H1 (cell line): ENCODE measurements around the gene RAB35. TPM values are rescaled to one million over a fixed set of nuclear protein-coding genes. Genes with fewer than 3 reads are reported as not detected.
A peak's percentile ranks its signal among the peaks of the same experiment; 100 is the strongest.

Experiments
- CTCF ChIA-PET: fragments of 300-600 bp; sonication (Branson Sonifier 250); formaldehyde crosslinking; loops from one replicate; lab custom pipeline; 2021; ENCODE audit not compliant: partially characterized antibody; lab: Charles Lee
- POLR2A ChIA-PET: fragments of 300-600 bp; sonication (Branson Sonifier 250); formaldehyde crosslinking; loops from one replicate; lab custom pipeline; 2021; ENCODE audit warnings: inconsistent platforms; ENCODE audit not compliant: partially characterized antibody; lab: Charles Lee
- DNase-seq, 2 experiments: peaks; one replicate each; pipeline versions ENCODE4 v3.0.0 to v3.0.0-alpha.2; 2010 to 2022; ENCODE audit warnings: low spot score in 2 of 2, low read depth in 1 of 2, mixed read lengths in 1 of 2
- FAIRE-seq: peaks from 2 replicates; lab custom pipeline; 2011; peaks lifted over from hg19 to GRCh38; lab: Jason Lieb, UNC
- H2AFZ ChIP-seq: 2 replicates; pipeline ENCODE4 v1.8.1; 2012; ENCODE audit warnings: low read length, inconsistent platforms
- H2AK5ac ChIP-seq: 2 replicates; pipeline ENCODE4 v1.6.1; 2013; ENCODE audit warnings: low read depth, low read length
- H2BK120ac ChIP-seq: replicated peaks from 2 replicates; pipeline ENCODE3; 2013; ENCODE audit warnings: low read depth, low read length, inconsistent platforms
- H2BK12ac ChIP-seq: 2 replicates; pipeline ENCODE4 v1.6.1; 2013; ENCODE audit warnings: low read depth, low read length
- H2BK15ac ChIP-seq: 2 replicates; pipeline ENCODE4 v1.6.1; 2013; ENCODE audit warnings: low read length
- H2BK20ac ChIP-seq: 2 replicates; pipeline ENCODE4 v1.6.1; 2013; ENCODE audit warnings: low read length
- H2BK5ac ChIP-seq: 2 replicates; pipeline ENCODE4 v1.6.1; 2013; ENCODE audit warnings: low read depth, low read length
- H3K14ac ChIP-seq: 2 replicates; pipeline ENCODE4 v1.6.1; 2013; ENCODE audit warnings: inconsistent platforms; ENCODE audit not compliant: insufficient read length
- H3K18ac ChIP-seq: 2 replicates; pipeline ENCODE4 v1.6.1; 2013; ENCODE audit warnings: low read length; ENCODE audit errors: extremely low read depth
- H3K23ac ChIP-seq: 2 replicates; pipeline ENCODE4 v1.6.1; 2013; ENCODE audit warnings: inconsistent platforms; ENCODE audit not compliant: insufficient read length
- H3K23me2 ChIP-seq: 2 replicates; pipeline ENCODE4 v1.6.1; 2013; ENCODE audit warnings: low read depth, low read length
- H3K27ac ChIP-seq: 2 replicates; pipeline ENCODE4 v1.6.1; 2011; ENCODE audit warnings: low read depth, low read length, inconsistent platforms
- H3K27me3 ChIP-seq, 4 experiments: replicated peaks in 1 of 4; 1 replicate in 1 of 4; 2 replicates in 3 of 4; pipeline versions ENCODE4 v1.6.1 to v1.8.1; 2011 to 2013; ENCODE audit warnings: low read length in 3 of 4, mild to moderate bottlenecking in 3 of 4, inconsistent platforms in 2 of 4, mixed read lengths in 2 of 4, moderate library complexity in 1 of 4; ENCODE audit not compliant: control insufficient read depth in 3 of 4, insufficient read depth in 3 of 4; ENCODE audit errors: extremely low read depth in 1 of 4
- H3K36me3 ChIP-seq, 4 experiments: 2 replicates each; pipeline versions ENCODE4 v1.6.1 to v1.8.1; 2011 to 2013; ENCODE audit warnings: mild to moderate bottlenecking in 4 of 4, low read length in 3 of 4, moderate library complexity in 2 of 4, control low read depth in 1 of 4, inconsistent platforms in 1 of 4; ENCODE audit not compliant: insufficient read depth in 4 of 4, control insufficient read depth in 2 of 4
- H3K4ac ChIP-seq: replicated peaks from 2 replicates; pipeline ENCODE3; 2013; ENCODE audit warnings: low read length, low read depth, mixed read lengths, inconsistent platforms; ENCODE audit not compliant: insufficient read length
- H3K4me1 ChIP-seq, 4 experiments: replicated peaks in 1 of 4; 1 replicate in 1 of 4; 2 replicates in 3 of 4; pipeline versions ENCODE4 v1.6.1 to v1.8.1; 2011 to 2013; ENCODE audit warnings: low read length in 3 of 4, inconsistent platforms in 2 of 4, mixed read lengths in 1 of 4; ENCODE audit not compliant: insufficient read depth in 4 of 4, control insufficient read depth in 3 of 4
- H3K4me2 ChIP-seq, 2 experiments: 2 replicates each; pipeline versions ENCODE4 v1.6.1 to v1.8.1; 2011 to 2013; ENCODE audit warnings: low read depth in 2 of 2, low read length in 2 of 2, control low read depth in 1 of 2, inconsistent platforms in 1 of 2, mild to moderate bottlenecking in 1 of 2; ENCODE audit not compliant: insufficient read depth in 1 of 2
- H3K4me3 ChIP-seq, 4 experiments: fragments of 200-600, 300-600 bp in 1 of 4; sonication (generic), shearing (Covaris generic), sonication (Bioruptor Twin) in 1 of 4; 2 replicates each; pipeline versions ENCODE4 v1.5.1 to v1.8.1; 2011 to 2016; ENCODE audit warnings: low read length in 4 of 4, low read depth in 3 of 4, control low read depth in 2 of 4, inconsistent platforms in 2 of 4, mild to moderate bottlenecking in 2 of 4, mixed read lengths in 1 of 4, moderate library complexity in 1 of 4; ENCODE audit not compliant: insufficient read depth in 2 of 4; ENCODE audit errors: extremely low read depth in 1 of 4
- H3K56ac ChIP-seq: replicated peaks from 2 replicates; pipeline ENCODE3; 2013; ENCODE audit warnings: low read depth, mild to moderate bottlenecking, mixed read lengths, low read length, inconsistent platforms; ENCODE audit not compliant: insufficient read length
- H3K79me1 ChIP-seq: 2 replicates; pipeline ENCODE4 v1.6.1; 2013; ENCODE audit warnings: low read depth, low read length, control low read depth
- H3K79me2 ChIP-seq, 2 experiments: 2 replicates each; pipeline versions ENCODE4 v1.6.1 to v1.8.1; 2012 to 2013; ENCODE audit warnings: low read length in 2 of 2, mild to moderate bottlenecking in 2 of 2, inconsistent platforms in 1 of 2; ENCODE audit not compliant: insufficient read depth in 2 of 2, control insufficient read depth in 1 of 2
- H3K9ac ChIP-seq, 4 experiments: replicated peaks in 1 of 4; 1 replicate in 1 of 4; 2 replicates in 3 of 4; pipeline versions ENCODE4 v1.6.1 to v1.8.1; 2011 to 2013; ENCODE audit warnings: low read depth in 3 of 4, low read length in 3 of 4, control low read depth in 2 of 4, mild to moderate bottlenecking in 2 of 4, moderate library complexity in 2 of 4, inconsistent platforms in 1 of 4; ENCODE audit errors: extremely low read depth in 1 of 4
- H3K9me3 ChIP-seq, 2 experiments: 2 replicates each; pipeline versions ENCODE4 v1.6.1 to v1.8.1; 2012 to 2013; ENCODE audit warnings: mild to moderate bottlenecking in 2 of 2, moderate library complexity in 2 of 2, control low read depth in 1 of 2, inconsistent platforms in 1 of 2, low read depth in 1 of 2, low read length in 1 of 2, mixed read lengths in 1 of 2; ENCODE audit not compliant: insufficient read depth in 2 of 2
- H4K20me1 ChIP-seq, 2 experiments: replicated peaks in 1 of 2; 2 replicates each; pipeline versions ENCODE3 to v1.8.1; 2011 to 2013; ENCODE audit warnings: inconsistent platforms in 2 of 2, low read length in 2 of 2, mild to moderate bottlenecking in 1 of 2; ENCODE audit not compliant: insufficient read depth in 2 of 2, control insufficient read depth in 1 of 2
- H4K5ac ChIP-seq: 2 replicates; pipeline ENCODE4 v1.6.1; 2013; ENCODE audit warnings: low read length, low read depth, mixed read lengths, inconsistent platforms; ENCODE audit not compliant: insufficient read length
- H4K8ac ChIP-seq: 2 replicates; pipeline ENCODE4 v1.8.0; 2013; ENCODE audit warnings: mild to moderate bottlenecking, moderate library complexity, low read length, inconsistent platforms; ENCODE audit not compliant: insufficient read depth; ENCODE audit errors: extremely low read depth
- H4K91ac ChIP-seq: replicated peaks from 2 replicates; pipeline ENCODE3; 2013; ENCODE audit warnings: low read length, mixed read lengths, inconsistent platforms; ENCODE audit not compliant: insufficient read length
- CTBP2 ChIP-seq: IDR thresholded peaks from 2 replicates; pipeline ENCODE4 v1.7.0; 2011; ENCODE audit warnings: borderline replicate concordance, mild to moderate bottlenecking, moderate library complexity, mixed read lengths, low read length; ENCODE audit not compliant: insufficient read depth, insufficient read length
- EP300 ChIP-seq, 2 experiments: IDR thresholded peaks; 1 replicate in 1 of 2; 2 replicates in 1 of 2; pipeline ENCODE4 v1.6.1; 2011 to 2012; ENCODE audit warnings: low read depth in 2 of 2, low read length in 2 of 2, mild to moderate bottlenecking in 2 of 2, borderline replicate concordance in 1 of 2, inconsistent platforms in 1 of 2, moderate library complexity in 1 of 2
- WGBS, 2 experiments: shearing (Covaris generic) in 1 of 2; methylation state at CpG; one replicate each; pipeline versions ENCODE4 v1.1.6 to v1.1.7; 2013 to 2015; ENCODE audit warnings: low lambda C conversion rate in 2 of 2, mixed read lengths in 2 of 2, inconsistent platforms in 1 of 2, low coverage in 1 of 2, missing lambda C conversion rate in 1 of 2; ENCODE audit not compliant: insufficient replicate concordance in 2 of 2, insufficient coverage in 1 of 2, insufficient read length in 1 of 2; ENCODE audit errors: extremely low coverage in 1 of 2, missing lambda C conversion rate in 1 of 2; 5-methylcytosine and 5-hydroxymethylcytosine counted together
- polyA plus RNA-seq, 7 experiments: library from polyadenylated mRNA; depleted of rRNA in 3 of 7; stranded (reverse) in 5 of 7; unstranded in 2 of 7; fragments of >200 nt in 5 of 7; fragments of 200-250 nt in 2 of 7; gene quantifications; 1 replicate in 5 of 7; 2 replicates in 1 of 7; 4 replicates in 1 of 7; pipeline versions ENCODE4 v1.2.1 to v1.2.3, GENCODE V29; 2011 to 2013; ENCODE audit warnings: missing spikeins in 2 of 7, mixed read lengths in 2 of 7
- total RNA-seq: library from RNA; stranded (reverse); fragmentation: NEBNext Ultra II Directional; extraction: Animal tissue kit (Norgen Biotek cat#: 25700); gene quantifications from 2 replicates; pipeline ENCODE4 v1.2.1, GENCODE V29; 2021

Gene RAB35
- total and polyA plus RNA-seq, 2 of the 8 experiments (the other 6 are each of a cell fraction or from before 2014, with no cell fraction given), result 33.4 to 39.0 TPM

DNA sequence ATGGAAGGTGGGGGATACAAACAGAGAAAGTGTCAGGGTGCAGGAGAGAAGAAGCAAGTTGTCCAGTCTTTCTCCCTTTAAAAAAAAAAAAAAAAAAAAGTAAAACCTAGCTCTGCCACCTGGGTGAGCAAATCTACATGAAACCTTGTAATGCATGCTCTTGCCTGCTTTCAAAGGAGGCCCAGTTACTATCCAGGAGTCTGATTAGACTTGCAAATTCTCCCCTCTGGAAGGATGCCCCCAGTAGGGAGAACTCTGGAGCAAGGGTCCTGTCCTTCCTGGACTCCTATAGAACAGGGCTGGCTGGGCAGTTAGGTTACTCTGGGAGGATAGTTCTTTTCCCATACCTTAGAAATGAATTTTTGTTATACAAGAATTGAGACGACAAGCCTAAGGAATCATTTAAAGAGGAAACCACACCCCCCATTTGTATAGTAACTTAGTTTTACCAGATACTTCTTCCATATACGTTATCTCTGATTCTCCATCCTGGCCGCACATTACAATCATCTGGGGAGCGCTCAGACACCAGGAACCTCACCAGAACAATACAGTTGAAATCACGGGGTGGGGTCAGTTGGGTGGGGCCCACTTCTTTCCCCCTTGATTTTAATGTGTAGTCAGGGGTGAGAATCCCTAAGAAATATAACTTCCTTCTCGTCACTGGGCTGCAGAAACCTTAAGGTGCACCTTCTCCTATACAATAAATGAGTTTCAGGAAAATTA lies 30.5 kb downstream of the RAB35 start:
- FAIRE-seq, result no peak

More for the DNA sequence above, 30.5 kb downstream of the RAB35 start:
- peaks cover 4% of the 10 kb centered on the region; the same call in 1 of the 2 replicates for H3K23me2 ChIP-seq
- no peak overlapping the region for H3K14ac ChIP-seq
- CTCF ChIA-PET, result interaction anchor here (0.8 to 1.4 kb wide), 8 partner anchors 8 to 98 kb away, joined by 3 to 12 read pairs (median 3); partner anchors contain the start of gene RAB35
- peak overlapping the region; percentile 95 for H2BK120ac ChIP-seq
- H3K9me3 ChIP-seq, result no peaks in the 10 kb centered on the region
- no peak overlapping the region for H2AK5ac ChIP-seq
- 48% methylated on average over 6 of the region's 6 CpGs; no CpG with 5 or more reads in 1 of the 2 experiments for WGBS, 2 experiments
- no peaks in the 10 kb centered on the region for H3K79me1 ChIP-seq
- no peaks in the 10 kb centered on the region for H3K36me3 ChIP-seq
- peak overlapping the region; percentile 26; the same call in 1 of the 2 replicates for H3K27ac ChIP-seq
- no peak overlapping the region for H4K91ac ChIP-seq
- H2BK20ac ChIP-seq, result no peak overlapping the region
- H3K4ac ChIP-seq, result no peak overlapping the region
- H3K56ac ChIP-seq, result no peak overlapping the region
- 0 out of 2 replicates have a peak overlapping the region, but pooled peaks have one; percentile 44 for H2BK5ac ChIP-seq
- TF ChIP-seq EP300 (IDR thresholded peaks at IDR 0.05; ENCODE audit: borderline replicate concordance in 1 of 2, low read depth in 2 of 2, low read length in 2 of 2) (no peak), CTBP2 (no peak)
- TF ChIP-seq, all 59 proteins: peak for 0
- H3K18ac ChIP-seq, result peak overlapping the region; percentile 71; the same call in 1 of the 2 replicates
- H3K23ac ChIP-seq, result no peak overlapping the region
- H3K4me2 ChIP-seq, result peak overlapping the region; percentile 3 to 59
- no peak overlapping the region for H4K8ac ChIP-seq
- H2AFZ ChIP-seq, result no peak overlapping the region
- H2BK12ac ChIP-seq, result peak overlapping the region; percentile 39; the same call in 1 of the 2 replicates
- no peak overlapping the region for H4K5ac ChIP-seq
- no peaks in the 10 kb centered on the region for H4K20me1 ChIP-seq
- DNase-seq, result peak in 1 of 2 experiments; percentile 23
- no peak overlapping the region for H3K9ac ChIP-seq
- H3K4me3 ChIP-seq, result peak overlapping the region in 1 of 4 experiments; percentile 42; a peak in 2 of 8 replicates
- POLR2A ChIA-PET, result interaction anchor here (1.0 to 11.7 kb wide), 8 partner anchors 10 to 206 kb away, joined by 3 to 96 read pairs (median 5); partner anchors contain the start of genes BICDL1, RAB35, RNU4-1 and RNU4-2
- peaks cover 9 to 21% (median 12%) of the 10 kb centered on the region in 4 experiments for H3K4me1 ChIP-seq
- no peak overlapping the region for H2BK15ac ChIP-seq
- no peaks in the 10 kb centered on the region for H3K79me2 ChIP-seq
- no peaks in the 10 kb centered on the region for H3K27me3 ChIP-seq
